HEK293T (cell line): ENCODE measurements around the gene TMEM208.

ENCODE experiments used
- CTCF ChIA-PET: fragments of 350-600 bp; formaldehyde crosslinking; extraction: SDS; loops from one replicate; lab custom pipeline; 2021; ENCODE audit warnings: antibody characterized with exemption, inconsistent platforms; lab: Yijun Ruan, JAX
- POLR2A ChIA-PET: fragments of 350-600 bp; formaldehyde crosslinking; extraction: SDS; loops from one replicate; lab custom pipeline; 2020; ENCODE audit warnings: antibody characterized with exemption, inconsistent platforms; lab: Yijun Ruan, JAX
- DNase-seq: peaks from one replicate; pipeline ENCODE4 v3.0.0; 2012; ENCODE audit warnings: mixed read lengths; ENCODE audit errors: extremely low spot score
- ARNT ChIP-seq: fragments of 450-650 bp; IDR thresholded peaks from 2 replicates; pipeline ENCODE4 v1.6.1; 2017; ENCODE audit warnings: mild to moderate bottlenecking
- BHLHE40 ChIP-seq: fragments of 450-650 bp; IDR thresholded peaks from 2 replicates; pipeline ENCODE4 v1.6.1; 2016; ENCODE audit warnings: mild to moderate bottlenecking, moderate library complexity, borderline replicate concordance
- CTBP1 ChIP-seq: fragments of 450-650 bp; IDR thresholded peaks from 2 replicates; pipeline ENCODE4 v1.6.1; 2016; ENCODE audit warnings: borderline replicate concordance
- ELF4 ChIP-seq: fragments of 450-650 bp; IDR thresholded peaks from 2 replicates; pipeline ENCODE4 v1.6.1; 2017; ENCODE audit warnings: antibody characterized with exemption
- FOXA1 ChIP-seq: fragments of 450-650 bp; IDR thresholded peaks from 2 replicates; pipeline ENCODE4 v1.6.1; 2016; ENCODE audit warnings: mild to moderate bottlenecking
- FOXK2 ChIP-seq: fragments of 450-650 bp; IDR thresholded peaks from 2 replicates; pipeline ENCODE4 v1.6.1; 2016; ENCODE audit warnings: mild to moderate bottlenecking
- FOXM1 ChIP-seq: fragments of 450-650 bp; IDR thresholded peaks from 2 replicates; pipeline ENCODE4 v1.6.1; 2017; ENCODE audit warnings: mild to moderate bottlenecking, borderline replicate concordance
- HDGF ChIP-seq: fragments of 450-650 bp; IDR thresholded peaks from 2 replicates; pipeline ENCODE4 v1.6.1; 2017; ENCODE audit warnings: antibody characterized with exemption, borderline replicate concordance
- L3MBTL2 ChIP-seq: fragments of 450-650 bp; conservative IDR thresholded peaks from 2 replicates; pipeline ENCODE4 v1.6.1; 2016; ENCODE audit warnings: mild to moderate bottlenecking
- LEF1 ChIP-seq: fragments of 450-650 bp; IDR thresholded peaks from 2 replicates; pipeline ENCODE4 v1.6.1; 2017; ENCODE audit warnings: mild to moderate bottlenecking, borderline replicate concordance
- NFRKB ChIP-seq: fragments of 450-650 bp; IDR thresholded peaks from 2 replicates; pipeline ENCODE4 v1.6.1; 2016; ENCODE audit warnings: mild to moderate bottlenecking, moderate library complexity
- PKNOX1 ChIP-seq: fragments of 450-650 bp; IDR thresholded peaks from 2 replicates; pipeline ENCODE4 v1.6.1; 2016
- SP1 ChIP-seq: fragments of 450-650 bp; IDR thresholded peaks from 2 replicates; pipeline ENCODE4 v1.6.1; 2017
- SUZ12 ChIP-seq: fragments of 450-650 bp; IDR thresholded peaks from 2 replicates; pipeline ENCODE4 v1.6.1; 2016; ENCODE audit warnings: mild to moderate bottlenecking
- TARDBP ChIP-seq: fragments of 450-650 bp; IDR thresholded peaks from 2 replicates; pipeline ENCODE4 v1.6.1; 2016
- ZNF384 ChIP-seq: fragments of 450-650 bp; IDR thresholded peaks from 2 replicates; pipeline ENCODE4 v1.6.1; 2016

The TMEM208 gene

GRCh38 chr16:67183284-67183626, 43.7 kb upstream of the TMEM208 start:
- ChIA-PET CTCF (interaction anchor here (0.9 kb wide), 1 partner anchor 13 kb away, joined by 3 read pairs; the partner anchor contains the start of gene NOL3), POLR2A (no interaction called here)
- TF ChIP-seq SUZ12 (no peak), FOXM1 (no peak), PKNOX1 (no peak), ARNT (no peak), HDGF (no peak), LEF1 (no peak), ELF4 (no peak), ZNF384 (no peak), FOXK2 (no peak), FOXA1 (no peak), L3MBTL2 (no peak; the same call in 1 of the 2 replicates), TARDBP (no peak), BHLHE40 (no peak), NFRKB (no peak)
- DNase-seq, result no peak

GRCh38 chr16:67183627-67184452, 43.1 kb upstream of the TMEM208 start, which contains the start of gene MATCAP1:
TSS of gene MATCAP1 (minus strand) at chr16:67183963. CDS start at chr16:67180610, 3,353 bp downstream.
- ChIA-PET CTCF (interaction anchor here (0.6 kb wide), 1 partner anchor 147 kb away, joined by 3 read pairs; no protein-coding TSS in a partner anchor), POLR2A (interaction anchor here (1.5 kb wide), 1 partner anchor 166 kb away, joined by 5 read pairs; no protein-coding TSS in a partner anchor)
- TF ChIP-seq SP1, result peak; percentile 77
- no peak for TF ChIP-seq NFRKB
- TF ChIP-seq FOXM1, result no peak
- peak; percentile 99 for TF ChIP-seq PKNOX1
- DNase-seq, result peak; percentile 97

- ChIA-PET POLR2A (interaction anchor here (1.5 kb wide), 1 partner anchor 167 kb away, joined by 5 read pairs; no protein-coding TSS in a partner anchor), CTCF (interaction anchor here (0.5 to 1.2 kb wide), 4 partner anchors 13 to 280 kb away, joined by 3 to 5 read pairs (median 3); no protein-coding TSS in a partner anchor)
- TF ChIP-seq PKNOX1 (no peak), SP1 (no peak), ARNT (no peak), LEF1 (no peak), ELF4 (no peak), HDGF (no peak), NFRKB (no peak), L3MBTL2 (no peak), FOXM1 (no peak), ZNF384 (no peak)
- DNase-seq, result no peak
These were observed 42.4 kb upstream of the TMEM208 start for GRCh38 chr16:67184453-67184994.

- ChIA-PET CTCF (interaction anchor here (0.5 to 1.2 kb wide), 7 partner anchors 12 to 280 kb away, joined by 3 to 5 read pairs (median 3); no protein-coding TSS in a partner anchor), POLR2A (interaction anchor here (0.7 to 1.5 kb wide), 3 partner anchors 26 to 167 kb away, joined by 3 to 5 read pairs (median 3); no protein-coding TSS in a partner anchor)
- TF ChIP-seq FOXA1 (no peak), LEF1 (no peak), ZNF384 (no peak), ELF4 (no peak), SUZ12 (no peak), FOXM1 (no peak), CTBP1 (no peak), SP1 (no peak), PKNOX1 (no peak), NFRKB (no peak), HDGF (no peak), ARNT (no peak), L3MBTL2 (no peak)
- DNase-seq, result peak; percentile 78
These were observed 41.8 kb upstream of the TMEM208 start for GRCh38 chr16:67184995-67185650.

- ChIA-PET POLR2A (interaction anchor here (0.7 to 1.5 kb wide), 4 partner anchors 21 to 168 kb away, joined by 3 to 5 read pairs (median 3); no protein-coding TSS in a partner anchor), CTCF (interaction anchor here (0.5 to 1.0 kb wide), 5 partner anchors 12 to 227 kb away, joined by 3 to 5 read pairs (median 4); no protein-coding TSS in a partner anchor)
- TF ChIP-seq SUZ12, result no peak
- DNase-seq, result no peak
These were observed 41.2 kb upstream of the TMEM208 start for GRCh38 chr16:67185651-67186134.
